ENCODE data around the gene KLF13. TPM values are rescaled to one million over a fixed set of nuclear protein-coding genes. Genes with fewer than 3 reads are reported as not detected.

KLF13 gene
- total RNA-seq, 1 donor, result 13.8 TPM

GRCh38 chr15:31340592-31340991, 14.0 kb downstream of the KLF13 start:
- no peak for DNase-seq (ENCODE audit: low read depth)
- no peak overlapping the region for H3K4me3 ChIP-seq (ENCODE audit: low read depth, low read length)
- no peak for TF ChIP-seq CTCF (IDR thresholded peaks at IDR 0.05; ENCODE audit: insufficient read depth, low read depth, low read length)

- H3K4me3 ChIP-seq (ENCODE audit: low read depth, low read length), result no peak overlapping the region
- DNase-seq (ENCODE audit: low read depth), result no peak
- TF ChIP-seq CTCF (IDR thresholded peaks at IDR 0.05; ENCODE audit: insufficient read depth, low read depth, low read length), result no peak
Observed at GRCh38 chr15:31341071-31341470, 14.4 kb downstream of the KLF13 start.

- TF ChIP-seq CTCF (IDR thresholded peaks at IDR 0.05; ENCODE audit: insufficient read depth, low read depth, low read length), result no peak
- no peak overlapping the region for H3K4me3 ChIP-seq (ENCODE audit: low read depth, low read length)
- no peak for DNase-seq (ENCODE audit: low read depth)
Observed at GRCh38 chr15:31341496-31342195, 15.0 kb downstream of the KLF13 start.

- no peak overlapping the region for H3K4me3 ChIP-seq (ENCODE audit: low read depth, low read length)
- no peak for TF ChIP-seq CTCF (IDR thresholded peaks at IDR 0.05; ENCODE audit: insufficient read depth, low read depth, low read length)
- DNase-seq (ENCODE audit: low read depth), result no peak
Observed at GRCh38 chr15:31342381-31342780, 15.7 kb downstream of the KLF13 start.

- DNase-seq (ENCODE audit: low read depth), result no peak
- no peak overlapping the region for H3K4me3 ChIP-seq (ENCODE audit: low read depth, low read length)
- TF ChIP-seq CTCF (IDR thresholded peaks at IDR 0.05; ENCODE audit: insufficient read depth, low read depth, low read length), result no peak
Observed at GRCh38 chr15:31342781-31343626, 16.4 kb downstream of the KLF13 start.

- no peak for TF ChIP-seq CTCF (IDR thresholded peaks at IDR 0.05; ENCODE audit: insufficient read depth, low read depth, low read length)
- H3K4me3 ChIP-seq (ENCODE audit: low read depth, low read length), result no peak overlapping the region
- DNase-seq (ENCODE audit: low read depth), result no peak
Observed at GRCh38 chr15:31343831-31344230, 17.2 kb downstream of the KLF13 start.
